ENCODE measurements around the gene WNK2.

Gene WNK2

GRCh38 chr9:93280661-93281259, 96.8 kb downstream of the WNK2 start:
- DNase-seq, result peak; percentile 28

- no peak for DNase-seq
These were observed 102.6 kb downstream of the WNK2 start for GRCh38 chr9:93286252-93287188.

DNA sequence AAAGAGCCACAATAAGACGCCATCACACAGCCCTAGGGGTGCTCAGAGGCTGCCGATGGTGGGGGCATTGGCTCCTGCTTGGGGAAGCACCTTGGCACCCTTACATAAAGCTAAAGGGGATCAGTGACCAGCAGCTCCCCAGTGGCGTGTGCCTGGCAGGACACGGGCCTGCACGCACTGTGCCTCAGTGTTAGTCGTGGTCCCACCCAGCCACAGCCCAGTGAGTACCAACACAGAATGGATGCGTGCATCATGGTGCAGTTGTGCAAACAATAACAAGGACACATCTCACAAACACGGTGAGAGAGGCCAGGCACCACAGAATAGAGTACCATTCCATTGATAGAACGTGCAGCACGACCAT, 103.2 kb downstream of the WNK2 start:
- DNase-seq, result no peak

GRCh38 chr9:93287593-93287992, 103.7 kb downstream of the WNK2 start:
- no peak for DNase-seq

GRCh38 chr9:93288341-93288740, 104.4 kb downstream of the WNK2 start:
- DNase-seq, result no peak

GRCh38 chr9:93288891-93289883, 105.2 kb downstream of the WNK2 start:
- peak; percentile 80 for DNase-seq

GRCh38 chr9:93290495-93291434, 106.8 kb downstream of the WNK2 start:
- no peak for DNase-seq

- DNase-seq, result no peak
These were observed 107.8 kb downstream of the WNK2 start for GRCh38 chr9:93291536-93292287.

- no peak for DNase-seq
These were observed 108.3 kb downstream of the WNK2 start for GRCh38 chr9:93292288-93292615.

- DNase-seq, result no peak
These were observed 108.9 kb downstream of the WNK2 start for GRCh38 chr9:93292664-93293328.

DNA sequence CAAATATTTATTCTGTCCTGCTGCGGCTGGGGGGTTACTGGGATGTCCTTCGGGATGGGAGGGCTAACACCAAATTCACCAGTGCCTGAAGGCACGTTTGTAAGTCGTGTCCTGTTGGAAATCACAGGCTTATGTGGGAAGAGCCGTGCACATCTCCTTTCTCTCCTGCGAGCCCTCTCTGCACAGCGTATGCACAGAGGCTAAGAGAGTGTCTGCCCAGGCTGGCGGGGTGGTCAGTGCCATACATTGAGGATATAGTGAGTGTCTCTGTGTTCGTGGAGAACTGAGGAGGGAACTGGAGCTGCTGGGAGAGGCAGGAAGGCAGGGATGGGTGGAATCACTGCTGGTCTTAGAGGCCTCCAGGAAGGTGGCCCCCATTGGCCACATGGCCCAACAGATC, 110.1 kb downstream of the WNK2 start:
- no peak for DNase-seq

DNA sequence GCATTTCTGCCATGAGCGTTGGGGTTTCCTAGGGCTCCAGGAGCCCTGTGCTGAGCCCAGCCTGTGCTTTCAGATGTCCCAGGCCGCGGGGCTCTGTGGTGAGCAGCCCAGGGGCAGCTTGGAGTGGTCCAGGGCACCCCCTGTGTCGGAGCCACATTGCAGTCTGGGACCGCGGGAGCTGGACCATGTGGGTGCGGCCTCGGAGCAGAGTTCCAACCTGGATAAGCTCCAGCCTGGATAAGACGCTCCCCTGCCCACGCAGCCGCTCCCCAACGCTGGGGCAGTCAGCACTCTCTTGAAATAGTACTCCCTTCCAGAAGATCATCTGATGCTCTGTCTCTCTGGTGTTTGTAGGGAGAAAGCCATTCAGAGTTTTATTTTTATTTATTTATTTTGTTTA, 111.1 kb downstream of the WNK2 start:
- DNase-seq, result no peak

GRCh38 chr9:93295456-93296076, 111.6 kb downstream of the WNK2 start:
- no peak for DNase-seq

GRCh38 chr9:93296889-93297480, 113.0 kb downstream of the WNK2 start:
- no peak for DNase-seq

GRCh38 chr9:93297659-93298497, 113.9 kb downstream of the WNK2 start:
- DNase-seq, result no peak

DNA sequence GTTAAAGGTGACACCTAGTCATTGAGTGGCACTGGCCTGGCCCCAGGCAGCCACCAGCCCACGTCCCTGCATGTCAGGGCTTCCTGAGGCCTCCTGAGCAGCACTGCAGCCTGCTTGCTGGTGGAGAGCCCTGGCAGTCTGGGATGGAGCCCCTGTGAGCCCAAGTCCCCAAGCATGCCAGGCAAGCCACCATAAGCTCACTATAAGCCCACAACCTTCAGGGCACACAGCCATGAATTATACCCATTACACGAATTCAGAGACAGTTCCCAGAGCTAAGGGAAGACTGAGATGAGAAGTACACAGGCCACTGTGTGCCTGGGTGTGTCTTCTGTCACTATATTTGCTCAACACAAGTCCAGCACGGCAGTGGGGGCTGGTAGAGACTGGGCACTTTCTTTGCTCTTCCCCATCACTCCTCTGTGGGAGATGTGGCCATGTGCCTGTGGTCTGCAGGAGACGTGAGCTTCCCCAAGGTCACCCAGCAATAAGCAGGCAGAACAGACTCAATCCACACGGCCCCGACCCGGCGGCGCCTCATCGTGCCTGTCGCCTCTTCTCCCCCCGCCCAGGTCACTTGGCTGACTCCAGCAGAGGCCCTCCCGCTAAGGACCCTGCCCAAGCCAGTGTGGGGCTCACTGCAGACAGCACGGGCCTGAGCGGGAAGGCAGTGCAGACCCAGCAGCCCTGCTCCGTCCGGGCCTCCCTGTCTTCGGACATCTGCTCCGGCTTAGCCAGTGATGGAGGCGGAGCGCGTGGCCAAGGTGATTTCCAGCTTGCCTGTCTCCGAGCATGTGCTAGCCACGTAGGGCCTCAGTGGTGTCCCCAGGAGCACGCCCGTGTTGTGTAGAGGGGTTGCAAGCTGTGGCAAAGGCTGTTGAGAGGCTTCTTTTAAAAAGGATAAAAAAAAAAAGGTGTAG, 114.8 kb downstream of the WNK2 start:
- DNase-seq, result no peak

DNA sequence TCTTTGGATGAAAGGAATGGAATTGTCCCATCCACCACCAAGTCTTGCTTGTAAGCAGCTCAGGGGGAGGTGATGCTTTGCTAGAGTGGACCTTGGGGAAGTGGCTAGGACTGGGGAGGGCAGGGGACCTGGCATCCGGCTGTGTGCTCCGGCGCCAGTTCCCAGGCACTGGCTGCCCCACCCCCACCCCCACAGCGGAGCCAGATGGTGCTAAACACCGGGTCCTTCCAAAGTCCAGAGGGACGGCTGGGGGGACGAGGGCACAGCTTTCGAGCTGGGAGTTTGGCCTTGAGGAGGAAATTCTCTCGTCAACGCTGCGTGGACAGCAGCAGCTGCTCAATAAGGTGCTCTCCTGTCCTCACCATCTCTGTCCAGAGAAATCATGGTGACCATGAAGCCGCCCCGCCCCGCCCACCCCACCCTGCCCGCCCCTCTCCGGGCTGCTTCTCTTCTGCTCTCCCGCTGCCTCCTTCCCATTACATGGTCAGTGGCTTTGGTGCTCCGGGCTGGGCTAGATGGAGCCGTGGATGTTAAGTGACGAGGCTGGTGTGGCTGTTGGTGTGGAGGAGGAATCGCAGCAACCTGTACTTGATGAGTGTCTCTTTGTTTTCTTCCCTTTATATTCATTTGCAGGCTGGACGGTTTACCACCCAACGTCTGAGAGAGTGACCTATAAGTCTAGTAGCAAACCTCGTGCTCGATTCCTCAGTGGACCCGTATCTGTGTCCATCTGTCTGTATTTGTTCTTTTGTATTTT, 115.7 kb downstream of the WNK2 start:
- DNase-seq, result no peak

All from HCEC 1CT (cell line).